ENCODE results near the gene RPTOR.

DNA sequence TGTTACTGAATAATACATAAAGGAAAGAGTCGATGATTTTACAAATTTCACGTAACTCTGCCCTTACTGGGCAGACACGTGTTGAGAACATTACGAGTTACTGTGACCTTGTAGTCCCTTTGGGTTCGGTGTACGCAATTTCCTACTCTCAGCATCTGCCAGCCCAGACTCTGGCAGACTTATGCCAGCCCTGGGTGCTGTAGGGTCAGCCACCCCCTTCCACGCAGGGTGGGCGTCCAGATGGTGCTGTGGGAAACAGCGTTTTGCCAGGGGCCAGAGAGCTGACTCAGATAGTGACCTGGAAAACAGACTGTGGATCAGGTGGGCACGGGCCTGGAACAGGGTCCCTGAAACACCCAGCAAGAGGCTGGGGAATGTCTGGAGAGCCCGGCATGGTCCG is 148.9 kb downstream of the RPTOR start:
- TF ChIP-seq, protein P1, sequence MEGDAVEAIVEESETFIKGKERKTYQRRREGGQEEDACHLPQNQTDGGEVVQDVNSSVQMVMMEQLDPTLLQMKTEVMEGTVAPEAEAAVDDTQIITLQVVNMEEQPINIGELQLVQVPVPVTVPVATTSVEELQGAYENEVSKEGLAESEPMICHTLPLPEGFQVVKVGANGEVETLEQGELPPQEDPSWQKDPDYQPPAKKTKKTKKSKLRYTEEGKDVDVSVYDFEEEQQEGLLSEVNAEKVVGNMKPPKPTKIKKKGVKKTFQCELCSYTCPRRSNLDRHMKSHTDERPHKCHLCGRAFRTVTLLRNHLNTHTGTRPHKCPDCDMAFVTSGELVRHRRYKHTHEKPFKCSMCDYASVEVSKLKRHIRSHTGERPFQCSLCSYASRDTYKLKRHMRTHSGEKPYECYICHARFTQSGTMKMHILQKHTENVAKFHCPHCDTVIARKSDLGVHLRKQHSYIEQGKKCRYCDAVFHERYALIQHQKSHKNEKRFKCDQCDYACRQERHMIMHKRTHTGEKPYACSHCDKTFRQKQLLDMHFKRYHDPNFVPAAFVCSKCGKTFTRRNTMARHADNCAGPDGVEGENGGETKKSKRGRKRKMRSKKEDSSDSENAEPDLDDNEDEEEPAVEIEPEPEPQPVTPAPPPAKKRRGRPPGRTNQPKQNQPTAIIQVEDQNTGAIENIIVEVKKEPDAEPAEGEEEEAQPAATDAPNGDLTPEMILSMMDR (conservative IDR thresholded peaks at IDR 0.05 in 1 of 2, IDR thresholded peaks at IDR 0.05 in 1 of 2; ENCODE audit: low read depth in 1 of 2, low read length in 2 of 2): no peak
- no peak for TF ChIP-seq EZH2 (IDR thresholded peaks at IDR 0.05; ENCODE audit: low read length, missing control alignments)
